Retina (tissue), 1 donor: ENCODE measurements around the gene DMD.
"Not testable (repeated sequence)": the region's sequence is repeated elsewhere in the genome, so short reads cannot be mapped to it uniquely, and the experiment has no call there.

Experiments used
- DNase-seq: peaks from one replicate; pipeline ENCODE4 v3.0.0-alpha.2; 2016

DMD gene

DNA sequence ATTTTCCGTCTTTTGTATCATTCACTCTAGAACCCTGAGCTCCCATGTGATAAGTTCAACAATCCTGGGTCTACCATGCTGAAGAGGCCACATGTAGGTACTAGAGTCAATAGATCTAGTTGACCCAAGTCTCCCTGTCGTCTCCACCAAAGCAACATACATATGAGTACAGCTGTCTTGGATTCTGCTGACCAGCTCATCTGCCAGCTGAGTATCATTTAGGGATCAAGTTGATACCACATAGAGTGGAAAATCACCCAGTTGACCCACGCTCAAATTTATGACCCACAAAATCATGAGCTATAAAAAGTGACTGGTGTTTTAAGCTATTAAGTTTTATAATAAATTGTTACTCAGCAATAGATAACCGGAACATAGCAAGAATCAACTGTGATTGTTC lies 61.8 kb downstream of the DMD start:
- no peak for DNase-seq

DNA sequence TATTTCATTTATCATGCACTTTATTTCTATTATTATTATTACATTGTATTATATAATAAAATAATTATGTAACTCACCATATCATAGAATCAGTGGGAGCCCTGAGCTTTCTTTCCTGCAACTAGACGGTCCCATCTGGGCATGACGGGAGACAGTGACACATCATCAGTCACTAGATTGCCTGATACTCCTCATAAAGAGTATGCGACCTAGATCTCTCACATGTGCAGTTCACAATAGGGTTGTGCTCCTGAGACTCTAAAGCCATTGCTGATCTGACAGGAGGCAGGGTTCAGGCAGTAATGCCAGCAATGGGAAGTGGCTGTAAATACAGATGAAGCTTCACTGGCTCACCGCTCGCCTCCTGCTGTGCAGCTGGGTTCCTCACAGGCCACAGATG lies 62.3 kb downstream of the DMD start:
- DNase-seq, result no peak

DNA sequence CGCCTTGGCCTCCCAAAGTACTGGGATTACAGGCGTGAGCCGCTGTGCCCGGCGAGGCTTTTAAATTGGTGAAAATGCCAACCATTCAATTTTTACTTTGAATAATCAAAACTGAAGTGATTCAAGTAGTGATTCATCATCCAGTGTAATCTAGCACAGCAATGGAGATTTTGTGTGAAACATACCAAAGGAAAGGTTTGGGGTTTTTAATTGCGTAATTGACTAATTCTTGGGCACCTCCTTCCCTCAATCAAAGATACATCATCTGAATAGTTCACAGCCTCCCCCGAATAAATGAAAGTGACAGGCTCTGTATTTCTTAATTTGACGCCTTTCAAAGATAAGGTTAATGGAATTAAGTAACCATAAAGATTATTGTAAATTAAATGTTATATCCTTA lies 69.0 kb downstream of the DMD start:
- DNase-seq, result no peak

DNA sequence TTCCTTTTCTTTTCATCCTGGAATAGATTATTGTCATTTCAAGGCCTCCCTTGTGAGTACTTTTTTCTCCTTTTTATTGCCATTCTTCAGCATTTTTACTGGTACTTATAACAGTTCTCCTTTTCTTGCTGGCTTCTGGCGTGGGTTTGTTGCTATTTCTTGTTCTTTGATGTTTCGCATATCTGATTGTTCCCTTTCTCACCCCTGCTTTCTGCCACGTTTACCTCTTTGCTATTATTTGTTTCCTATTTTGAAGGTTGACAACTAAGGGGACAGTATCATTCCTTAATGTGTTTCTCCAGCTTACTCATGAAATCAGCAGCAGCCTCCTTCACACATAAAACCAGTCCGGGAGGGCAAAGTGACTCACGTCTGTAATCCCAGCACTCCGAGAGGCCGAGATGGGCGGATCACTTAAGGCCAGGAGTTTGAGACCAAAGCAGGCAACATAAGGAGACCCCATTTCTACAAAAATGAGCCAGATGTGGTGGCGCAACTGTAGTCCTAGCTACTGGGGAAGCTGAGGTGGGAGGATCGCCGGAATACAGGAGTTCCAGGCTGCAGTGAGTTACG lies 72.6 kb downstream of the DMD start:
- DNase-seq, result no peak

DNA sequence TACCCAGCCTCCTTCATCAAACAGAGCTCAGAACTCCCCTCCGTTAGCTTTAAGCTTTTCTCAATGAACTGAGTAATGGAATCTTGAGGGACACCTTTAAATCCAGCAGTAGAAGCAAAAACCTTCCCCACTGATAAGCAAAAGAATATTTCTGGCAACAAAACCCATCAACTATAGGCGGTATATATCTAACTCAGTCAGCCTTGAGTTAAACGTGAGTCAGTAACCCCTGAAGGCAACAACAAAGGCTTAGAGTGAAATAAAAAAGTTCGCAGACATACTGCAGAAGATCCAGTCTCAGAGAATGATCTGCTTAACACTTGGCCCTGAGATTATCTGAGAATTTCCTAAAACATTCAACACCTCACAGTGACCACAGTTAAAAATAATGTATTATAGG lies 77.2 kb downstream of the DMD start:
- no peak for DNase-seq

DNA sequence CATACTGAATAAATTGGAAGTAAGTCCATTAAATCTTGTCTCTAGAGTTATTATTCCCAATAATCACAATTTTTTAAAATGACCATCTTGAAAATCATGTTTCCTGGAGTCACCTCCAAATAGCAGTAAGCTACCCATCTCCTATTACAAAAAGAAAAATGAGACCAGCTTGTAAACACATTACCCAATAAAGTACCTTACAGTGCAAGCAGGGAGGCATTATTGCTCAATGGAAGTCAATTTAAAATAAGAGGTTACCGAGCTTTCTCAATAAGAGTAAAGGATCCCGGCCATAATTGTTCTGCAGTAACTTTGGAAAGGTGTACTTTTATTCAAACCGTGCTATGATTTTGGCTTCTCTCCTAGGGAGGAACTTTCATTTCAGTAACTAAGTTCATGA lies 78.0 kb downstream of the DMD start:
- no peak for DNase-seq

DNA sequence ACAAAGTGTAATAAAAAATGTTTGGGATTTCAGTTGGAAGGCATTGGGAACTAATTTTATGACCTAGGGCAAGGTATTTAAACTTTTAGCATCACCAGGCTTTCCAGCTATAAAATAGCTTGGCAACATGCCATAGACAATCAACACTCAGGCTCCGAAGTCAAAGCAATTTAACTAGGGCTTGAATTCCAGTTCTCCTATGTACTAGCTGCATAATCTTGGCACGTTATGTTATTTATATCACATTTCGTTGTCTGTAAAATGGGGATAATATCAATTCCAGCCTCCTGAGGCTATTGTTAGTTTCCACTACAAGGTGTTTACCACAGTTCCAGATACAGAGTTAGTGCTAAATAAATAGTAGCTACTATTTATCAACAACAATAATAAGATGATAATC lies 78.8 kb downstream of the DMD start:
- DNase-seq, result no peak

DNA sequence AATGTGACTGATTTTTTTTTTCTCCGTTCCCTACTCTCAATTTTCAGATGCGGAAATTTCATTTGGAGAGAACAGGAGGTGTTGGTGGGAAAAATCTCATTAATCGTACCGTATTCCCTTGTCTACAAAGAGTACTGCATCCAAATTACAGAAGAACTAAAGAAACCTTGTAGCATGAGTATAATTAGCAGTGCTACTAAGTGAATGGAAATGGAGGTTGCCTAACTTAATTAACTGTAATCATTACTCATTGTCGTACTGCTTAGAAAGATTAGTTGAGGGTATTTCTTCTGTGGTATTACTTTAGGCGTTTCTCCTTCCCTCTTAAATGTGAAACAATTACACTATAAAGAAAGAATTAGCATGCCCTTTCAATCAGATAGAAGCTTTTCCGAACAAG lies 81.7 kb downstream of the DMD start:
- DNase-seq, result no peak

DNA sequence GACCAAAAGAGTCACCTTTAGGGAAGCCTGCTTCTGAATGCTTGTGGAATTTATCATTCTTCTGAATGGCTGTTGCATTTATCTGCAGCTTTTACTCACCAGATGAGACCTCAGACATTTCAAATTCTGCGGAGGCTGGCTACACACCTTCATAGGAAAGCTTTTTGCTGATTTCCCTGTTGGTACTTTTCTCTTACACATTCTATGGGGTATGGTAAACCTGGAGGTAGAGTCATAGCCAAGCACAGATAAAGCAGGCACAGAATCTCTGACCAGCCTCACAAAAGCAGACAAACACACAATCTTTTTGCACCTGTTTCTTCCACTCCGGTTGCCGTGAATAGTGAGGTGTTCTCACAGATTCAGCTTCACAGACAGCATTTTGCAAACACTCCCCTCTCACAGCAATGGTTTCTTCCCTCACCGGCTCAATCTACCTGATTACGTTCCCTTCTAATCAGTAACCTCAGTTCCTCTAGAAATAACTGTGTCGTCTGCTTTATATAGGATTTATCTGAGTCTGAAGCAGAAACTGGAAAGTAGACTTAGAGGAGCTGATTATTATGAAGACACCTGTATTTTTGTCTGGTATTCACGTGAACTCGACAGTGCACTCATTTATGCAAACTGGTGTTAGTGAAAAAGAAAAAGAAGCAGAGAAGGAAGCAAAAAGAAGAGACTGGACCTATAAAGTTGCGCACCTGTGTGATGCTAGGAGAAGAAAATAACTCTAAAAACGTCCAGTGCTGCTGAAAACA lies 83.1 kb downstream of the DMD start:
- DNase-seq, result no peak

DNA sequence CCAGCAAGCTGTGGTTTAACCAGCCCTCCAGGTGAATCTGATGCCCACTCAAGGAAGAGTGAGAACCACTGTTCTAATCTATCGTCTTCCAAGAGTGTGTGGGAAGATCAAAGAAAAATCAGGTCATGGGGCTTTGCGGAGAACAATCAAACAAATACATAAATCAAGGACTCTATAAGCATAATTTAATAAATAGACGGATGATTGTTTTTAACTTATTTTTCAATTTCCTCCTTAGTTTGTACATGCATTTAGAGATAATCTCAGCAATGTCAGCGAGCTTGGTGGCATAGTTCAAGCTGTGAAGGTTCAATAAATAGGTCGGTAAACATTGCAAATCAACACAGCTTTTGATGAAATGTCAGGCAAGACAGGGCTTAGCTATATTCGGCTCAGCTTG lies 84.9 kb downstream of the DMD start:
- DNase-seq, result no peak

DNA sequence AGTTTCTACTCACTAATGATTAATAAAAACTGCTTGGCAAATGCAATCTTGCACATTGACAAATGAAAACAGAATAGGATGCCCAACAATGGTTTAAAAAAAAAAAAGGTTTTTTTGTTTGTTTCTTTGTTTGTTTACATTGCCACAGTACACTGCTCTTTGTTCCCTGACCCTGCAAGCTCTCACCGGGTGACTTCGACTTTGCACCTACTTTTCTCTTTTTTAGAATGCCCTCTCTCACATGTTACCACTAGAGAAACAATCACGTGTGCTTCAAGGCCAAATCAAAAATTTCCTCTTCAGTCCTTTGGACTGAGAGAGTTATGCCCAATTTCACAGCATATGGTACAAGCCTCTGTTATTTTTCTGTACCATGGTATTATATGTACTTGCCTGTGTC lies 101.5 kb downstream of the DMD start:
- DNase-seq, result no peak

DNA sequence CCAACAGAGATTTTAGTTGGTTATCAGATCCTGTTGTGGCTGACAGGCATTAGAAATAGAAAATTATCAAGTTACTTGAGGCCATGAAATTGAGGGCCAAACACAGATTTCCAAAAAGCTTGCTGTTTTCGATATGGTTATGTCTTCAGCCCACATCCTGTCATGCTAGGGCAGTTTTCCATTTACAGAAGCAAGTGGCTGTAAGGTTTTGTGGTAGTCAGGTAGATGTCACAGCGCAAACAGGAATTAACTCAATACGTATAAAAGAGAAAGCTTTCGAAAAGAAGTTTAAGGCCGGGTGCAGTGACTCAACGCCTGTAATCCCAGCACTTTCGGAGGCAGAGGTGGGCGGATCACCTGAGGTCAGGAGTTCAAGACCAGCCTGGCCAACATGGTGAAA lies 104.6 kb downstream of the DMD start:
- no peak for DNase-seq

DNA sequence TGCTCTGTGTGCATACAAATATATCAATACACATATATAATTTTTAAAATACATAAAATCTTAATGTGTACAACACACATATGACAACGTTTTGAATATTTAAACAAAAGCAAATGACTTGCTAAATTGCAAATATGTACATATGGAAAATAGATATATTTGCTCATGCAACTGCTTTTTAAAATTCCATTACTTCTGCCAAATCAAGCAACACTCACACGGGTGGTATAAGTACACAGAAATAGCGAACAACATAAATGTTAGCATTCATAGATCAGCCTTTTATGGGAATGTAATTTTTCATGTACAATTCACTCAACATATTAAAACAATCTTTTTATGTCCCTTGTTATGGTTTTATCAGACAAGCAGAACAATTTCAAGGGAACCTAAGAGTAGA lies 116.3 kb downstream of the DMD start:
- no peak for DNase-seq

DNA sequence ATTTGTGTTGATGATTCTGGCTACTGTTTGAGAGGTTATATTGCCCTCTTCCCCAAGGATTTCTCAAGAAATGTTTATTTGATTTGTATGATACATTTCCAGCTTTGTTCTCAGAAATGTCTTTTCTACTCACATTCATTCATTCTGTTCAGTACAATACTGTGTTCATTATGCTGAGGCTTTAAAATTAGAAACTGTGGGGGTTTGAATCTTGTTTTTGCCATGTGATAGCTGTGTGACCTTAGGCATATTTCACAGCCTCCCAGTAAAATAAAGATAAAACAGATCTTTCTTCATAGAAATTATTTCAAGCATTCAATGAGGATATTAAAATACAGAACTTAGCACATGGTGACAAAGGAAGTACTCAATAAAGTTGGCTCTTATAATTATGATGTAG lies 123.9 kb downstream of the DMD start:
- DNase-seq, result no peak

DNA sequence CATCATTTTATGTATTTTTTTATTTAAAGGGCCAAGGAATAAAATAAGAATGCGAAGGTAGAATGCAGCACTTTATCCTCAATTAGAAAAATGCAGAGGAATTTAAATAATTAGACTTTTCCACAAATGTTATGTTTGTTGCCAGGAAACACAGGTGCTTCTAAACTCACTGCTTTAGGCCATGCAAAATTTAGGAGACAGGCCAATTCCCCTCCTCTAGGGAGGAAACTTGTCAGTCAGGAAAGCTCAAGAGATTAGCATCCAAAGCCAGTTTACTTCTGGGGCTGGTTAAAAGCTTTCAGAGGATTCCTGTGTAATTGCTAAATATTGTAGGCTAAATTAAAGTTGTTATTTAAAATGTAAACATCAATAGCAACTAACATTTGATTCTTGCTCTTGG lies 124.5 kb downstream of the DMD start:
- DNase-seq, result no peak

DNA sequence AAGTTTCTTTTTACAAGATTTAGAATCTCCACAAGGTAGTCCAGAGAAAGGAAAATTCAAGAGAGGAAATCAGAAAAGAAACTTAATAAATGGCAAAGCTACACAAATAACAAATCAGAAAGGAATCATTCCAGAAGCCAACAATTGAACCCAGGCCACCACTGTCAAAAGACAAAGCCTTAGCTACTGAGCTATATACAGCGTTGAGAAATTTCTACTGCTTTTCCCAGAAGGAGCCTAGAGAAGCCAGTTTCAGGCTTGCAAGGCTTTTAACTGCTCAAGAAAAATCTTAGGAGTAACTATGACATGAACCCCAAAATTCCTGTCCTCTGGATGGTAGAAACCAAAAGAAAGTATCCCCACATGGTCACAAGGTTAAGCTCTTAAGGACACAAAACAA lies 129.0 kb downstream of the DMD start:
- no peak for DNase-seq

DNA sequence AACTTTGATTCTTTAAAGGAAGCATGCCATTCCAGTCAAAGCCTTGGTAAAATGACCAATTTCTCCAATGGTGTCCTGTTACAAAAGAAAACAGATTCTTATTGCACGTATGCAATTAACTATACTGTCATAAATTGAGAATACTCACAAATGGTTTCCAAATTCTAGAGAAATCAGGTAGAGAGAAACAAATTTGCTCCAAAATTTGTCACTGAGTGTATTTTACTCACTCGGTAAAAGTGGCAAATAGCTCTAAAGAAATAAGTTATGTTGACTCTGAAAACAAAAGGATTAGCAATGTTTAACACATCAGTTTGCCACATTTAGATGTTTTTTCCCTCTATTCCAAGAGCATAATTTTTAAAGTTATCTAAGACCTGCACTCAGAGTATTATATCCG lies 133.1 kb downstream of the DMD start:
- DNase-seq, result no peak

DNA sequence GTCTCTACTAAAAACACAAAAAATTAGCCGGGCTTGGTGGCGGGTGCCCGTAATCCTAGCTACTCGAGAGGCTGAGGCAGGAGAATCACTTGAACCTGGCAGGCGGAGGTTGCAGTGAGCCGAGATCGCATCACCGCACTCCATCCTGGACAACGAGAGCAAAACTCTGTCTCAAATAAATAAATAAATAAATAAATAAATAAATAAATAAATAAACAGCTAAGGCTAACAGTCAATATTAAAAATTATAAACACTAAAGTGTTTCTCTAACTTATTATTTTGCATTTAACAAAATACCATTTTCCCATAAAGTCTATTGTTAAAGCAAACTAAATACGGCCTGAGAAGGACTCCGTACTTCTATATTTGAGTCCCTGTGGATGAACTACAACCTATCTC lies 137.7 kb downstream of the DMD start:
- DNase-seq, result not testable (repeated sequence)

DNA sequence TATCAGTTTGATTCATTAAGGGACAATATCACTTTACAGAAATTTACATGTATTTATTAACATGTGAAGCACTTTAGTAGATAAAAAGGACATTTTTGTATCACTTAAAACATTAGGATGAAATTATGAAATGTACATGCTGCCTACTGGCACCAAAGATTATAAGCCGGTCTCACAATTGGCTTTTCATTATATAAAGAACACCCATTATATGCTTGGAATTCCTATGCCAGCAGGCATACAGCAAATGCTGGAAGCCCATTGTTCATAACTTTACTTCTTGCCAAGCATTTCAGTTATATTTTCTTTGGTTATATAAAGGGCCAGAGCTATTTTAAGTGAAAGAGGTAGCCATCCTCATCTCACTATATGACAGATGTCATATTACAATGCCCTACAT lies 145.9 kb downstream of the DMD start:
- no peak for DNase-seq

DNA sequence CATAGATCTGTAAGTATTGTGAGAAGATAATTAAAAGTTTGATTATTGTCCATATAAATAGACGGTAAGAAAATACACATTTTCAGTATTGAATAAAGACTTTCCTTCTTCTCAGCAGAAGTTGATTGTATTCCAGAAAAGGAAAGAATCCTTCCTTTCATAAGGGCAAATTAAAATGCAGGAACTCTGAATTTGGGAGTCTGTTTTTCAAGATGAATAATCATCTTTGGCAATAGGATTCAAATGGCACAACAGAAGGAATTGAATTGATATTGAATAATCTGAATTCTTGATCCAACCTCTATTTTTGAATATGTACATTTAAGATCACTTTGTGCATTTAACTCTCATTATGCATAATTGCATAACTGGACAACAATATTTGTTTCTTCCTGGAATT lies 149.3 kb downstream of the DMD start:
- DNase-seq, result no peak

DNA sequence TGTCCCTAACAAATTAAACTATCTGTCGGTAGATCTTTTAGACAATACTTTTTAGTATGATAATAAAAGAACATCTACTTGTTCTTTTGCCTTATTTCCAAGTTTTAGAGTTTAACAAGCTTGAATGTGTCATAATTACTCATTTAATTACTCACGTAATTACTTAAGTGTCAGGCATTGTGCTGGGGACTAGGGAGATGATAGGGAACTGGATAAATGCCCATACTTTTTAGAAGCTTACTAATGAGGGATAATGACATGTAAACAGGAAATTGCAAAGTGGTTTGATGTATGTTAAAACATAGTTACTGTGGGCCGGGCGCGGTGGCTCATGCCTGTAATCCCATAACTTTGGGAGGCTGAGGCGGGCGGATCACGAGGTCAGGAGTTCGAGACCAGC lies 158.3 kb downstream of the DMD start:
- no peak for DNase-seq

DNA sequence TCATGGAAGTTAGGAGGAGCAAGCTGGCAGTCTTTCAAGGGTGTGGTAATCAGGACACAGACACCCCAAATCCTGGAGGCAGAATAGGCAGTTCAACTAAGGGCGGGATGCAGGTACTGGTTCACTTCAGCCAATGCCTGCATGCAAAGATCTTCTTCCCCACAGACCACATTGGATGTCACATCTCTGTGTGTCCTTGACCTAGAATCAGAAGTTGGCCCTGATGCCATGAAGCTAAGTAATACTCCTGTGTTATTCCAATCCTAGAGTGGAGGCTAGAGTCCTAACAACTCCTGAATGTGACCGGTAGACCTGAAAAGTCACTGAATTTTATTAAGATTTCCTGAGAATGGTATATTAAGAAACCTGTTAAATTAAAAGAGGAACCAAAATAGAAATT lies 165.5 kb downstream of the DMD start:
- DNase-seq, result no peak

DNA sequence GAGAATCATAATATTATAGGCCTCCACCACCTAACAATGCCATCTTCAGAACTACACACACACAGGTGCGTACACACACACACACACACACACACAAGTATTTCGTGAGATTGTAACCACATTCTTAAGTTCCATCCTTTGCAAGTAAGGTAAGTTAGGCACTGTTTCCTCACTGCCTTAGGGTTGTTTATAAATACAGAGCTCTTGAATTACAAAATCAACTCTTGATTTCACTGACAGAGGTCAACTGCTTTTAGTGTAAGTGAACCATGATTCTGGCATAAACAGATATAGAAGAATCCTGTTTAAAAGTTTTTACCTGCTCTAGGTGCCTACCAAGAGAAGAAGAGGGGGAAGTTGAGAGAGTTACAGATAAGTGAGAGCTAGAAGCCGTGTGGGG lies 166.1 kb downstream of the DMD start:
- no peak for DNase-seq

DNA sequence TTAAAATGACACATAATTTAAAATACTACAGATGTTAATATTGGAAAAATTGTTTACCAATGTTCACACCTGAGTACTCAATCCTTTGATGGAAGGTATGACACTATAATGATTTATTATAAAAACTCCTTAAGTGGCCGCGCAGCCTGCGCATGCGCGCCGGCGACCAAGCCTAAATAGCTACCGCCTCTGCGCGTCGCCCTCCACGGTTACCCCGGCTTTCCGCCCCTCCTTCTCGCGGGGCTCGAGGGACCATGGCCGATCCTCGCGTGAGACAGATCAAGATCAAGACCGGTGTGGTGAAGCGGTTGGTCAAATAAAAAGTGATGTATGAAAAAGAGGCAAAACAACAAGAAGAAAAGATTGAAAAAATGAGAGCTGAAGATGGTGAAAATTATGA lies 170.2 kb downstream of the DMD start:
- DNase-seq, result no peak

DNA sequence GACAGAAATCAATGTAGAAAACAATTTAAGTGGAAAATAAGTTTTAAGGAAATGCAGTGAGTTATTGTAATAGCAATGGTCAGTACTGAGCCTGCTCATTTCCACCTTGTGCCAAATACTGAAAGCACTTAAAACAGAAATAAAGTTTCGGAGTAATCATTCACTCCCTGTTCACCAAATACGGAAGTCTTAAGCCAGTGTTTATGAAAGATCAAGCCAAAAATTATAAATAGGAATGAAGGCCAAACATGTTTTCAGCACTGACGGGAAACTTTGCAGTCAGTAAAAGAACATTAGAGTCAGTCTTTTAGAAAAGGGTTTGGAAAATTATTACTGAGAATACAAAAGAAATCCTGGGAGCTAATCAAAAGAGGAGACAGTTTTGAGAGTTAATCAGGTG lies 178.6 kb downstream of the DMD start:
- DNase-seq, result no peak
